WERI-Rb-1 (cell line): Measurements from ENCODE around the gene SNAP29.
"Not testable (repeated sequence)": the region's sequence is repeated elsewhere in the genome, so short reads cannot be mapped to it uniquely, and the experiment has no call there.

ENCODE experiments used
- DNase-seq: peaks from one replicate; pipeline ENCODE4 v3.0.0-alpha.2; 2020
- H3K27ac ChIP-seq: fragments of 250-450 bp; sonication (Bioruptor Pico); 2 replicates; pipeline ENCODE4 v1.5.1; 2020; ENCODE audit warnings: mild to moderate bottlenecking, moderate library complexity
- H3K27me3 ChIP-seq: fragments of 250-450 bp; sonication (Bioruptor Pico); 2 replicates; pipeline ENCODE4 v1.5.1; 2021; ENCODE audit warnings: mild to moderate bottlenecking, low read depth, moderate library complexity; ENCODE audit not compliant: insufficient read depth, severe bottlenecking
- H3K36me3 ChIP-seq: fragments of 250-450 bp; sonication (Bioruptor Pico); 2 replicates; pipeline ENCODE4 v1.5.1; 2020; ENCODE audit warnings: mild to moderate bottlenecking, moderate library complexity
- H3K4me3 ChIP-seq: 2 replicates; pipeline ENCODE4 v1.5.1; 2011; ENCODE audit warnings: low read depth, mild to moderate bottlenecking, control low read depth, low read length
- H3K9me3 ChIP-seq: fragments of 250-450 bp; sonication (Bioruptor Pico); 2 replicates; pipeline ENCODE4 v1.5.1; 2021; ENCODE audit warnings: mild to moderate bottlenecking, moderate library complexity; ENCODE audit not compliant: severe bottlenecking
- CTCF ChIP-seq: IDR thresholded peaks from 2 replicates; pipeline ENCODE4 v1.5.1; 2011; ENCODE audit warnings: low read depth, mild to moderate bottlenecking, control low read depth, inconsistent platforms, low read length

Gene SNAP29

GRCh38 chr22:20903093-20903492 lies 44.3 kb downstream of the SNAP29 start:
- no peak for TF ChIP-seq CTCF
- DNase-seq = no peak
- H3K36me3 ChIP-seq = no peaks in the 10 kb centered on the region
- no peak overlapping the region for H3K4me3 ChIP-seq
- no peak overlapping the region for H3K27ac ChIP-seq
- no peaks in the 10 kb centered on the region for H3K9me3 ChIP-seq
- H3K27me3 ChIP-seq = no peaks in the 10 kb centered on the region

- H3K36me3 ChIP-seq = no peaks in the 10 kb centered on the region
- TF ChIP-seq CTCF = no peak
- H3K9me3 ChIP-seq = no peaks in the 10 kb centered on the region
- no peak overlapping the region for H3K4me3 ChIP-seq
- no peak for DNase-seq
- no peak overlapping the region for H3K27ac ChIP-seq
- no peaks in the 10 kb centered on the region for H3K27me3 ChIP-seq
These were observed 45.5 kb downstream of the SNAP29 start for GRCh38 chr22:20904008-20904979.

GRCh38 chr22:20904980-20905355 lies 46.2 kb downstream of the SNAP29 start:
- H3K27me3 ChIP-seq = no peaks in the 10 kb centered on the region
- no peak for TF ChIP-seq CTCF
- H3K9me3 ChIP-seq = no peaks in the 10 kb centered on the region
- no peak for DNase-seq
- H3K27ac ChIP-seq = no peak overlapping the region
- no peaks in the 10 kb centered on the region for H3K36me3 ChIP-seq
- H3K4me3 ChIP-seq = no peak overlapping the region

DNA sequence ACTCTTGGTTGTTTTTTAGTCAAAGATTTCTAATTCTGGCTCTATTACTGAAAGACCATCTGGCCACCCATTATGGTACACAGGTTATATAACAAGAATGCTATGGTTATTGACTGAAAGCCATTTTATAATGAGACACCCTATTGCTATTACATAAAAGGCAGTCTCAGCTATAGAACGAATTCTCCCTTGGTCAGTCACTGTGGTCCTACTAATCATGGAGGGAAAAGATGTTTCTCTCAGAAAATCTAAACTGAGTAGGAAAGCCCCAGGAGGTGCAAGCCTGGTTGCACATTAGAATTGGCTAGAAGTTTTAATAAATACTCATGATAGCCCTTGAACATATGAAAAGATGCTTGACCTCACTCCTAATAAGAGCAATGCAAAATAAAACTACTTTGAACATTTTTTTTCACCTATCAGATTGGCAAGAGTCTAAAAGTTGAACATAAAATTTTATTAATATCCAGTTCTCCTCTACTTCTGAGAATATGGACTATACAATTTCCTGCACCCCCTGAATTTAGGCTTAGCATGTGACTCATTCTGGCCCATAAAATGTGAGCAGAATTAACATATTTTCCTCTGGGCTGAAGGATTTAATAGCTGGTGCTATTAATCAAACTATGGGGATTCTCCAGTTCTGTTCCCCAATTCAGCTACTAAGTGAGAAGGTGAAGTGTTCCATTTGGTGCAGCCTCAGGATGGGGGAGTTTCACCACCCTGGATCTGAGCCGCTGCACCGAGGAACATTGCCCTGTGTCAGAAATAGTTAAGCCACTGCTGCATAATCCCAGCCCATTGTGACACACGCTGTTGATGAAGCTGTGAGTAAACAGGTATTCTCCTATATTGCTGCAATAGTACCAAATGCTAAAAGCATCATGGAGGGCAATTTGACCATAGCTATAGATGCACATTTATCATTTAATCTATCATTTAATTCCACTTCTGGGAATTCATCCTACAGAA lies 46.9 kb downstream of the SNAP29 start:
- Histone ChIP-seq H3K4me3 (no peak overlapping the region), H3K9me3 (no peaks in the 10 kb centered on the region), H3K27me3 (no peaks in the 10 kb centered on the region), H3K36me3 (no peaks in the 10 kb centered on the region), H3K27ac (no peak overlapping the region)
- no peak for TF ChIP-seq CTCF
- DNase-seq = no peak

GRCh38 chr22:20906387-20906767 lies 47.6 kb downstream of the SNAP29 start:
- Histone ChIP-seq H3K36me3 (no peaks in the 10 kb centered on the region), H3K27me3 (no peaks in the 10 kb centered on the region), H3K9me3 (no peaks in the 10 kb centered on the region), H3K4me3 (no peak overlapping the region), H3K27ac (no peak overlapping the region)
- DNase-seq = no peak
- no peak for TF ChIP-seq CTCF

GRCh38 chr22:20908717-20909116 lies 49.9 kb downstream of the SNAP29 start:
- H3K9me3 ChIP-seq, H3K27ac ChIP-seq, H3K4me3 ChIP-seq, DNase-seq, H3K27me3 ChIP-seq, H3K36me3 ChIP-seq: not testable (repeated sequence)
